Endothelial cell of umbilical vein (primary cell): Measurements from ENCODE around the gene ITGA6. TPM values are rescaled to one million over a fixed set of nuclear protein-coding genes. Genes with fewer than 3 reads are reported as not detected.

Source experiments
- BruUV-seq: library from RNA; stranded (reverse); fragments of 400-500 nt; replicated peaks from 2 replicates; lab custom pipeline; 2021; lab: Mats Ljungman, UMichigan
- CTCF ChIA-PET: fragments of 300-600, 350-600 bp; sonication (Branson Sonifier 250); formaldehyde crosslinking; loops from one replicate; lab custom pipeline; 2021; ENCODE audit warnings: antibody characterized with exemption, inconsistent platforms; lab: Charles Lee
- POLR2A ChIA-PET: fragments of 300-600, 350-600 bp; sonication (Branson Sonifier 250); formaldehyde crosslinking; loops from one replicate; lab custom pipeline; 2021; ENCODE audit warnings: antibody characterized with exemption, inconsistent platforms; lab: Charles Lee
- DNase-seq: peaks from one replicate; pipeline ENCODE4 v3.0.0-alpha.2; 2011; ENCODE audit warnings: low read depth, low spot score
- FAIRE-seq: peaks from 2 replicates; lab custom pipeline; 2011; peaks lifted over from hg19 to GRCh38; lab: Jason Lieb, UNC
- H2AFZ ChIP-seq: 2 replicates; pipeline ENCODE4 v1.6.0; 2012; ENCODE audit warnings: low read depth, low read length, control low read depth, inconsistent platforms
- H3K27ac ChIP-seq: 2 replicates; pipeline ENCODE4 v1.5.1; 2011; ENCODE audit warnings: low read depth, mild to moderate bottlenecking, control low read depth, low read length, moderate library complexity; ENCODE audit not compliant: insufficient read depth
- H3K27me3 ChIP-seq, 2 experiments: 2 replicates each; pipeline versions ENCODE4 v1.6.0 to v1.6.1; 2011; ENCODE audit warnings: low read length in 2 of 2, mixed read lengths in 1 of 2; ENCODE audit not compliant: control insufficient read depth in 2 of 2, insufficient read depth in 2 of 2
- H3K36me3 ChIP-seq, 2 experiments: 2 replicates in 1 of 2; 3 replicates in 1 of 2; pipeline ENCODE4 v1.5.1; 2011; ENCODE audit warnings: low read length in 2 of 2, mild to moderate bottlenecking in 1 of 2, moderate library complexity in 1 of 2; ENCODE audit not compliant: control insufficient read depth in 2 of 2, insufficient read depth in 2 of 2; ENCODE audit errors: extremely low read depth in 1 of 2
- H3K4me1 ChIP-seq: 3 replicates; pipeline ENCODE4 v1.5.1; 2011; ENCODE audit warnings: mild to moderate bottlenecking, low read length; ENCODE audit not compliant: control insufficient read depth, insufficient read depth; ENCODE audit errors: extremely low read depth
- H3K4me2 ChIP-seq: 2 replicates; pipeline ENCODE4 v1.6.1; 2011; ENCODE audit warnings: low read length, control low read depth, mixed read lengths; ENCODE audit not compliant: insufficient read depth
- H3K4me3 ChIP-seq, 3 experiments: fragments of 200-600 bp in 1 of 3; sonication (generic), shearing (Covaris generic) in 1 of 3; replicated peaks in 1 of 3; 2 replicates each; pipeline ENCODE4 v1.5.1; 2011 to 2016; ENCODE audit warnings: control low read depth in 3 of 3, low read length in 3 of 3, mild to moderate bottlenecking in 2 of 3, inconsistent platforms in 1 of 3, low read depth in 1 of 3, moderate library complexity in 1 of 3; ENCODE audit not compliant: insufficient read depth in 1 of 3
- H3K79me2 ChIP-seq: 2 replicates; pipeline ENCODE4 v1.6.0; 2012; ENCODE audit warnings: low read length, inconsistent platforms; ENCODE audit not compliant: control insufficient read depth, insufficient read depth
- H3K9ac ChIP-seq: replicated peaks from 2 replicates; pipeline ENCODE3; 2011; ENCODE audit warnings: low read length, control low read depth; ENCODE audit not compliant: insufficient read depth; ENCODE audit errors: extremely low read depth
- H3K9me1 ChIP-seq: replicated peaks from 3 replicates; pipeline ENCODE4 v1.6.0; 2011; ENCODE audit warnings: mild to moderate bottlenecking, low read length; ENCODE audit not compliant: control insufficient read depth, insufficient read depth; ENCODE audit errors: extremely low read depth
- H3K9me3 ChIP-seq: replicated peaks from 2 replicates; pipeline ENCODE4 v1.5.1; 2012; ENCODE audit warnings: low read length, inconsistent platforms; ENCODE audit not compliant: control insufficient read depth, insufficient read depth
- H4K20me1 ChIP-seq: replicated peaks from 2 replicates; pipeline ENCODE3; 2011; ENCODE audit warnings: mild to moderate bottlenecking, low read length; ENCODE audit not compliant: control insufficient read depth, insufficient read depth; ENCODE audit errors: extremely low read depth
- CTCF ChIP-seq, 2 donors: IDR thresholded peaks; 1 replicate in 1 of 2; 2 replicates in 1 of 2; pipeline ENCODE4 v1.5.1; 2011; ENCODE audit warnings: low read length in 2 of 2, mild to moderate bottlenecking in 2 of 2, moderate library complexity in 2 of 2, control low read depth in 1 of 2, inconsistent platforms in 1 of 2, low read depth in 1 of 2; ENCODE audit not compliant: insufficient read depth in 1 of 2; ENCODE audit errors: extremely low read depth in 1 of 2
- EZH2 ChIP-seq: IDR thresholded peaks from 2 replicates; pipeline ENCODE4 v1.6.1; 2012; ENCODE audit warnings: borderline replicate concordance, low read depth, mild to moderate bottlenecking, moderate library complexity, low read length, inconsistent platforms; ENCODE audit not compliant: severe bottlenecking
- FOS ChIP-seq: IDR thresholded peaks from 2 replicates; pipeline ENCODE4 v1.6.1; 2011; ENCODE audit warnings: mild to moderate bottlenecking, low read length, moderate library complexity, borderline replicate concordance; ENCODE audit not compliant: insufficient read depth
- GATA2 ChIP-seq: IDR thresholded peaks from 2 replicates; pipeline ENCODE4 v1.7.0; 2011; ENCODE audit warnings: low read depth, mild to moderate bottlenecking, moderate library complexity, mixed read lengths, low read length; ENCODE audit not compliant: insufficient read length, insufficient read depth
- JUN ChIP-seq: IDR thresholded peaks from 2 replicates; pipeline ENCODE4 v1.6.1; 2011; ENCODE audit warnings: borderline replicate concordance, low read depth; ENCODE audit not compliant: insufficient read length, insufficient read depth
- MAX ChIP-seq: IDR thresholded peaks from 2 replicates; pipeline ENCODE4 v1.6.1; 2011; ENCODE audit not compliant: insufficient read depth, insufficient read length
- MYC ChIP-seq: IDR thresholded peaks from one replicate; pipeline ENCODE4 v1.6.1; 2011; ENCODE audit warnings: mild to moderate bottlenecking, low read depth, low read length
- POLR2A ChIP-seq: IDR thresholded peaks from 2 replicates; pipeline ENCODE4 v1.6.1; 2012; ENCODE audit warnings: low read depth, mild to moderate bottlenecking, control low read depth, low read length
- POLR2AphosphoS5 ChIP-seq: IDR thresholded peaks from 2 replicates; pipeline ENCODE4 v1.6.1; 2012; ENCODE audit warnings: low read depth, mild to moderate bottlenecking, control low read depth, low read length, moderate library complexity; ENCODE audit not compliant: insufficient read depth
- dilution Hi-C: fragments of 300-500 bp; cut with MboI; formaldehyde crosslinking; loops from one replicate; pipeline ENCODE4 v1.15.0; 2019; ENCODE audit warnings: low sequenced_read_pairs; ENCODE audit not compliant: extremely low pct_ligation_motif_present
- intact Hi-C: fragments of 100-400 bp; cut with micrococcal nuclease; formaldehyde crosslinking; loops from one replicate; pipeline ENCODE4 v1.10.0; 2022
- polyA plus RNA-seq, 4 experiments: library from polyadenylated mRNA; depleted of rRNA in 3 of 4; stranded (reverse) in 3 of 4; unstranded in 1 of 4; fragments of >200 nt; gene quantifications; 2 replicates each; pipeline versions ENCODE4 v1.2.1 to v1.2.3, GENCODE V29; 2011 to 2012; ENCODE audit warnings: missing spikeins in 1 of 4
- total RNA-seq: library from RNA; stranded (reverse); gene quantifications from 2 replicates; pipeline ENCODE4 v1.2.3, GENCODE V29; 2021

Gene ITGA6
- total and polyA plus RNA-seq, 2 donors (not counting 3 experiments of a cell fraction or from before 2014, with no cell fraction given) = 24.9 to 208 TPM

- Histone ChIP-seq H3K9me1 (no peaks in the 10 kb centered on the region), H3K27ac (no peak overlapping the region), H2AFZ (no peak overlapping the region), H3K9ac (no peak overlapping the region), H3K27me3 (no peaks in the 10 kb centered on the region), H3K4me3 (no peak overlapping the region), H3K4me1 (peaks cover 6% of the 10 kb centered on the region), H3K36me3 (no peaks in the 10 kb centered on the region), H3K79me2 (peaks cover 77% of the 10 kb centered on the region), H3K4me2 (no peak overlapping the region), H3K9me3 (no peaks in the 10 kb centered on the region), H4K20me1 (no peaks in the 10 kb centered on the region)
- no peak for TF ChIP-seq EZH2
- no peak for TF ChIP-seq MYC
- TF ChIP-seq CTCF (IDR thresholded peaks at IDR 0.05; ENCODE audit: extremely low read depth in 1 of 2, insufficient read depth in 1 of 2, low read depth in 1 of 2, low read length in 2 of 2) = no peak
- no peak for TF ChIP-seq FOS
- TF ChIP-seq GATA2 = no peak
- TF ChIP-seq MAX = no peak
- TF ChIP-seq POLR2A = no peak
- no peak for TF ChIP-seq JUN
- TF ChIP-seq POLR2AphosphoS5 = no peak
- intact Hi-C loops (no loop called here), dilution Hi-C loops (no loop called here)
- ChIA-PET CTCF (interaction anchor here (0.8 to 3.4 kb wide), 5 partner anchors 9 to 24 kb away, joined by 3 to 26 read pairs (median 3); no protein-coding TSS in a partner anchor), POLR2A (no interaction called here)
- FAIRE-seq = no peak
- DNase-seq = no peak
- BruUV-seq = no TSS peak
These were observed 24.5 kb downstream of the ITGA6 start for GRCh38 chr2:172451923-172452322.
